LNCaP clone FGC (cell line): ENCODE data around the gene CRYBG3.

Source experiments
- DNase-seq: peaks from one replicate; pipeline ENCODE4 v3.0.0-alpha.2; 2011; ENCODE audit warnings: low read depth
- H3K4me3 ChIP-seq: 2 replicates; pipeline ENCODE4 v1.5.1; 2011; ENCODE audit warnings: mild to moderate bottlenecking, low read depth, low read length, control low read depth
- TF ChIP-seq, protein P1 (sequence below): IDR thresholded peaks from 2 replicates; pipeline ENCODE4 v1.5.1; 2012; ENCODE audit warnings: mild to moderate bottlenecking; ENCODE audit not compliant: control insufficient read depth, insufficient read depth; ENCODE audit errors: extremely low read depth

Gene CRYBG3

GRCh38 chr3:97958796-97959195, 137.0 kb downstream of the CRYBG3 start:
- TF ChIP-seq, protein P1, sequence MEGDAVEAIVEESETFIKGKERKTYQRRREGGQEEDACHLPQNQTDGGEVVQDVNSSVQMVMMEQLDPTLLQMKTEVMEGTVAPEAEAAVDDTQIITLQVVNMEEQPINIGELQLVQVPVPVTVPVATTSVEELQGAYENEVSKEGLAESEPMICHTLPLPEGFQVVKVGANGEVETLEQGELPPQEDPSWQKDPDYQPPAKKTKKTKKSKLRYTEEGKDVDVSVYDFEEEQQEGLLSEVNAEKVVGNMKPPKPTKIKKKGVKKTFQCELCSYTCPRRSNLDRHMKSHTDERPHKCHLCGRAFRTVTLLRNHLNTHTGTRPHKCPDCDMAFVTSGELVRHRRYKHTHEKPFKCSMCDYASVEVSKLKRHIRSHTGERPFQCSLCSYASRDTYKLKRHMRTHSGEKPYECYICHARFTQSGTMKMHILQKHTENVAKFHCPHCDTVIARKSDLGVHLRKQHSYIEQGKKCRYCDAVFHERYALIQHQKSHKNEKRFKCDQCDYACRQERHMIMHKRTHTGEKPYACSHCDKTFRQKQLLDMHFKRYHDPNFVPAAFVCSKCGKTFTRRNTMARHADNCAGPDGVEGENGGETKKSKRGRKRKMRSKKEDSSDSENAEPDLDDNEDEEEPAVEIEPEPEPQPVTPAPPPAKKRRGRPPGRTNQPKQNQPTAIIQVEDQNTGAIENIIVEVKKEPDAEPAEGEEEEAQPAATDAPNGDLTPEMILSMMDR = no peak
- no peak overlapping the region for H3K4me3 ChIP-seq
- DNase-seq = no peak

- TF ChIP-seq, protein P1 = no peak
Measured at GRCh38 chr3:97959872-97960271, 138.1 kb downstream of the CRYBG3 start.

GRCh38 chr3:97960551-97960950, 138.7 kb downstream of the CRYBG3 start:
- TF ChIP-seq, protein P1 = no peak
- H3K4me3 ChIP-seq = no peak overlapping the region
- DNase-seq = no peak

More at GRCh38 chr3:97959872-97960271, 138.1 kb downstream of the CRYBG3 start:
- no peak overlapping the region for H3K4me3 ChIP-seq
- DNase-seq = no peak

GRCh38 chr3:97960993-97961766, 139.4 kb downstream of the CRYBG3 start:
- H3K4me3 ChIP-seq = no peak overlapping the region
- TF ChIP-seq, protein P1 = no peak
- DNase-seq = no peak

- no peak overlapping the region for H3K4me3 ChIP-seq
- TF ChIP-seq, protein P1 = no peak
- no peak for DNase-seq
Measured at GRCh38 chr3:97967966-97968365, 146.2 kb downstream of the CRYBG3 start.

- TF ChIP-seq, protein P1 = no peak
- no peak for DNase-seq
Measured at GRCh38 chr3:97968376-97968775, 146.6 kb downstream of the CRYBG3 start.

DNA sequence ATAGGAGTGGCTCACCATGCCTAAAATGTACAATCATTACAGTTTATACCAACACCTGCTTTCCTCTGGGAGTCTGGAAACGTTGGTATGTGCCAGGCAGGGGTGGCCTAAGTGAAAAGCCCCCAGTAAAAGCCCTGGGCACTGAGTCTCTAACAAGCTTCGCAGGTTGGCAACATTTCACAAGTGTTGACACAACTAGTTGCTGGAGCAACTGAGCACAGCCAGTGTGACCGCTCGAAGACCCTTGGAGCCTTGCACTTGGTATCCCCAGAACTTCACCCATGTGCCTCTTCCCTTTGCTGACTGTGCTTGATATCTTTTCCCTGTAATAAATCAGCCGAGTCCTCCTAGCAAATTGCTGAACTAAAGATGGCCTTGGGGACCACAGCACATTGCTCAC, 147.7 kb downstream of the CRYBG3 start:
- TF ChIP-seq, protein P1 = no peak
- no peak for DNase-seq
- H3K4me3 ChIP-seq = no peak overlapping the region

More at GRCh38 chr3:97968376-97968775, 146.6 kb downstream of the CRYBG3 start:
- H3K4me3 ChIP-seq = no peak overlapping the region
